Effector CD4-positive, alpha-beta T cell (primary cell): ENCODE measurements around the gene FERMT2.
"Not testable (repeated sequence)": the region's sequence is repeated elsewhere in the genome, so short reads cannot be mapped to it uniquely, and the experiment has no call there.

Experiments
- DNase-seq: peaks from one replicate; pipeline ENCODE4 v3.0.0-alpha.2; 2020

FERMT2 gene

DNA sequence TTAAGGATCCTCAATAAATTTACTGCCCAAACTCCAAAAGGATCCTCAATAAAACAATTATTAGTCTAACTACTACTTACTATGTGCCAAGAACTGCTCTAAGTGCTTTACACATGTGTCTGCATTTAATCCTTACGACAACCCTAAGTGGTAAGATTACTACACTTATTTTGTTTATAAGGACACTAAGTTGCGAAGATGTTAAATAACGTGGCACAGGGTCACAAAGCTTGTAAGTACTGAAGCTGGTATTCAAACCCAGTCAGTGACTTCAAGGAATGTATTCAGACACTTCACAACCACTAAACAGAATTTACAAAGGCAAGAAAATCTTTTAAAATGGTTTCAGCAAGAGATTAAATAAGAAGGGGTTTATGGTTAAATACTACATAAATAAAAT lies 13.0 kb downstream of the FERMT2 start:
- no peak for DNase-seq

- DNase-seq, result no peak
Measured at GRCh38 chr14:52937306-52937705, 13.5 kb downstream of the FERMT2 start.

GRCh38 chr14:52936437-52936836 lies 14.4 kb downstream of the FERMT2 start:
- DNase-seq, result no peak

GRCh38 chr14:52935833-52936232 lies 15.0 kb downstream of the FERMT2 start:
- DNase-seq, result no peak

DNA sequence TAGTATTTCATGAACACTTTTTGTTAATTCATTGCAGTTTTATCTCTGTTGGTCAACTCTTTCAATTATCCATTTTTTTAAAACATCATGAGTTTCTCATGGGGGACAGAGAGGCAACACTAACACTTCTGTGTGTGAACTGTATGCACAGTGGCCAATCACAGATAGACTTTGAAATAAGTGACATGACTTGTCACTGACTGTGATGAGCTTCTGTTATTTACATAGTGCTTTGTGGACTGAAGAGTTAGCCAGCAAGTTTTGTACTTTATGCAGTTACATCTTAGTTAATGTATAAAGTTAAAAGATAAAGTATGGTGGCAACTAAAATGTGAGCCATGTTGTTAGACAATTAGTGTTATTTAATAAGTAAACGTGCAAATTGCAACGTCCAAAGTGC lies 16.1 kb downstream of the FERMT2 start:
- no peak for DNase-seq

GRCh38 chr14:52929192-52929807 lies 21.6 kb downstream of the FERMT2 start:
- no peak for DNase-seq

DNA sequence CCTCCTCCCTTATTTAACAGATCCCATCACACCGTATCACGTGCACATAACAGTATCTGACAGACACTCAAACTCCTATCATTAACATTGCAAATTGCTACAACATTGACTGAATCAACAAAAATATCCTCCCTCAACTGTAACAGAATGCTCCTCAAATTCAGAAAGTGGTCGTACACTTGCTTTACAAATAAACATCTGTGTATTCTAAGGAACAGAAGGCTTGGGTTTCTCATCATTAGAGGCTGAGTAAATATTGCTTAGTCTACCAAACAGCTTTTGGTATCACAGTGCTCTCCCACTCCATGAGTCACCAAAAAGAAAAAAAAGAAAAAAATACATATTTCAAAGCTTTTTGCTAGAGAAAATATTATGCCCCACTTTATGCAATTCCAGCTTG lies 23.9 kb downstream of the FERMT2 start:
- no peak for DNase-seq

DNA sequence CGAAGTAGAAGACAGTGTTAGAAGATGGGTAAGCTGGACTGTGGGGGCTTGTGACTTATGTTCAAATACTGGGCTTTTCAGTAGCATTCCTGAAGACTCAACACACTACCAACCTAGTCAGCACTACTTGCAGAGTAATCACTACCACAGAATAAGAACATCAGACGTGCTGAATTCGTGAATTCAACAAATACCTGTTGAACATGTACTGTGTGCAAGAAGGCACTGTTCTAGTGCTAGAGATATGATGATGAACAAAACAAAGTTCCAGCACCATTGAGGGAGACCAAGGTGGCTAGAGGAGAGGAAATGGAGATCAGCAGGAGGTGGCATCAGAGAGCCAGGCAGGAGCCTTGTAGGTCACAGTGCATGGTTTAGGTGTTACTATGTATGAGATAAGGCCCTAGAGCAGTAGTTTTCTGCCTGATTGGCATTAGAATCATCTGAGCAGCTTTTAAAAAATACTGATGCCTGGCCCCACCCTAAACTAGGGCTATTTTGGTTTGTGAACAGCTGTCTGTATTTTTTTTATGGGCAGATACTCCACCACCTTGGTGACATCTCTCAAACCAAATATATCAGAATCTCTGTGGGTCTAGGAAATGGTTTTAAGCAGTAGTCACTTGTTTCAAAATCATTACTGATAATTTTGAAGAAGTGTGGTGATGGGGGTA lies 26.8 kb downstream of the FERMT2 start:
- no peak for DNase-seq

GRCh38 chr14:52922656-52923055 lies 28.2 kb downstream of the FERMT2 start:
- no peak for DNase-seq

GRCh38 chr14:52922059-52922458 lies 28.8 kb downstream of the FERMT2 start:
- no peak for DNase-seq

- not testable (repeated sequence) for DNase-seq
Measured at GRCh38 chr14:52920411-52920810, 30.4 kb downstream of the FERMT2 start.

- no peak for DNase-seq
Measured at GRCh38 chr14:52919971-52920370, 30.9 kb downstream of the FERMT2 start.

GRCh38 chr14:52918486-52918885 lies 32.4 kb downstream of the FERMT2 start:
- DNase-seq, result peak; percentile 4

- DNase-seq, result no peak
Measured at GRCh38 chr14:52917735-52918134, 33.1 kb downstream of the FERMT2 start.

DNA sequence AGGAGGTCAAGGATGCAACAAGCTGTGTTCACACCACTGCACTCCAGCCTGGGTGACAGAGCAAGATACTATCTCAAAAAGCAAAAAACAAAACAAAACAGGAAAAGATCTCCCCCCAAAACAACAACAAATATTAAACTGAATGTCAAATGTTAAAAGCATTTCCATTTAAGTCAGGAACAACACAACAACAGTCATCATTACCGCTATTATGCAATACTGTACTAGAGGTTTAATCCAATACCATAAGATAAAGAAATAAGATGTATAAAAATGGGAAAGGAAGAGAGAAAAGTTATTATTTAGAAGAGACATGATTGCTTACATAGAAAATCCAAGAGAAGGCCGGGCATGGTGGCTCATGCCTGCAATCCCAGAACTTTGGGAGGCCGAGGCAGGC lies 36.6 kb downstream of the FERMT2 start:
- DNase-seq, result no peak

- DNase-seq, result no peak
Measured at GRCh38 chr14:52913271-52913670, 37.6 kb downstream of the FERMT2 start.

DNA sequence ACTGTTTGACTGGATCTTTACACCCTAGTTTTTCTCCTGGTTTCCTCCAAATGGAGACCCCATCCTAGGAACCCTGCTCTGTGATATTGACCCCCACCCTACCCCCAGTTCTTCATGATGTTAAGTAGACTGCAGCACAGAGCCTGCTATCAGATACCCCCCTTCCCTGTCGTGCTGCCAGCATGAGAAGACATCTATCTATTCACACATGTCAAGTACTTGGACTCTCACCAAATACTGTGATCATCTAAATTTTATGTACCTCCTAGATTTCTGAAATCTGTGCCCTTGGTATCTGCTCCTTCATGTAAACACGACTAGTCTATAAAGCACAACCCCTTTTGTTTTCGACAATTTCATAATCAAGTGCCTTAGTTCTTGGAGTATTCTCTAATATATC lies 38.9 kb downstream of the FERMT2 start:
- DNase-seq, result no peak

DNA sequence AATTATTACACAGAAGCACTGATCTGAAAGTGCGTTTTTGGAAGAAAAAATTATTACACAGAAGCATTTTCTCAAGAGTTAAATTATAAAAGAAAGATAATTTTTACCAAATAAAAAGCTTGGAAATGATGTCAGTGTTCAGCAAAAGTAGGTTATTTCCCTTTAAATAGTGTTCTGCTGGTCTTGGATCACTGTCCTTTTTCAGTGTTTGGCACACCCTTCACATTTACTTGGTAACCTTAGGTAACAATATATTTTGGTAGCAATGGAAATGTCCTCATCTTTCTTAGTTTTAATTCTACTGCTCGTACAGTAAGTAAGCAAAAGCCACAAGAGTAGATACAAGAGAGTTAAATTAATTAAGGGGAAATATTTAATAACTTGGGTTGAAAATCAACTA lies 40.3 kb downstream of the FERMT2 start:
- DNase-seq, result no peak

- no peak for DNase-seq
Measured at GRCh38 chr14:52907949-52908348, 42.9 kb downstream of the FERMT2 start.

DNA sequence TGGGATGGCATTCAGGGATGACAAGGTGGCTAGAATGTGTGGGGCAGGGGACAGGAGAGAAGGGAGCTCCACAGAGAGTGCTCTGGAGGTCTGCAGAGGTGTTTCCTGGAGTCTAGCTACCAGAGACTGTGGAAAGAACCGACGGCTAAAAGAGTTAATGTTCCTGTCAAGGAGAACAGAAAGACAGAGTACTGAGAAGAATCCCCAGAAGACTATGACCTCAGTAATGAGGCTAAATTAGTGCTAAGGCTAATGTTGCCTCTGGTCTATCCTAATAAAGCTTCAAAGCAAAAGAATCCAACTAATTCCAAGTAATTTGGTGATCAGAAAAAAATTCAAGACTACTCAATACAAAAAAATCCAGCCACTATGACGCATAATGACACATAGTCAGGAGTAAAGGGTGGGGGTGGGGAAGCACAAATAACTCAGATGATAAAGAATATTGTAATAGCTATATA lies 44.7 kb downstream of the FERMT2 start:
- no peak for DNase-seq

GRCh38 chr14:52902971-52903619 lies 47.8 kb downstream of the FERMT2 start:
- DNase-seq, result no peak

DNA sequence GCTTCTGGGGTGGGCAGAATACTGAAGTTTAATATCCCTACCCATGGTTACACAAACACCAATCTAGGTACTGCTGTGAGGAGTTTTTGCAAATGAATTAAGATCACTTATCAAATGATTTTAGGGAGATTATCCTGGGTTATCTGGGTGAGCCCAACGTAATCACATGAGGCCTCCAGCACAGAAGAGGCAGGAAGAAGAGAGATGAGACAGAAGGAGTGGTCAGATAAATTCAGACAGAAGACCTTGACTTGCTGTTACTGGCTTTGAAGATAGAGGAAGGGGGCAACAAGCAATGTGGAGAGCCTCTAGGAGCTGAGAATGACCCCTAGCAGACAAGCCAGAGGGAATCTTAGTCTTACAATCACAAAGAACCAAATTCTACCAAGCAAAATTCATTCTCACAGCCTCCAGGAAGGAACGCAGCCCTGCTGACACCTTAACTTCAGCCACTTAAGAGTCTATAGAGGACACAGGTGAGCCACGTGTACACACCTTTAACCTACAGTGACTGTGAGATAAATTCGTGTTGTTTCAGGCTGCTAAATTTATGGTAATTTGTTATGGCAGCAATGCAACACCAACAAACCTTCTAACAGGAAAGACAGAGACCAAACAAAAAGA lies 49.4 kb downstream of the FERMT2 start:
- DNase-seq, result no peak

DNA sequence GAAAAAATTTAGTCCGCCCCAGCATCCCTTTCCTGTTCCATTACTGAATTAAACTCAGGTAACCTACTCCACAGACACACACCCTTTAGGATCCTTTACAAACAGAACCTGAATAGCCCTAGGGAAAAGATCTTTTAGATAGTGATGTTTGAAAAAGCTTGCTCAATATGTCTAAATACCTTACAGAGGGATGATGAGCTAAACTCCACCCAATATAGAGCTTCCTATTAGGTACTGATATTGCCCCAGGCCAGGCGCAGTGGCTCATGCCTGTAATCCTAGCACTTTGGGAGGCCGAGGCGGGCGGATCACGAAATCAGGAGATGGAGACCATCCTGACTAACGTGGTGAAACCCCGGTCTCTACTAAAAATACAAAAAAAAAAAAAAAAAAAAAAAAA lies 50.1 kb downstream of the FERMT2 start:
- DNase-seq, result no peak

GRCh38 chr14:52898496-52898895 lies 52.4 kb downstream of the FERMT2 start:
- no peak for DNase-seq
